Measurements from ENCODE around the gene THEMIS2.

THEMIS2 gene

DNA sequence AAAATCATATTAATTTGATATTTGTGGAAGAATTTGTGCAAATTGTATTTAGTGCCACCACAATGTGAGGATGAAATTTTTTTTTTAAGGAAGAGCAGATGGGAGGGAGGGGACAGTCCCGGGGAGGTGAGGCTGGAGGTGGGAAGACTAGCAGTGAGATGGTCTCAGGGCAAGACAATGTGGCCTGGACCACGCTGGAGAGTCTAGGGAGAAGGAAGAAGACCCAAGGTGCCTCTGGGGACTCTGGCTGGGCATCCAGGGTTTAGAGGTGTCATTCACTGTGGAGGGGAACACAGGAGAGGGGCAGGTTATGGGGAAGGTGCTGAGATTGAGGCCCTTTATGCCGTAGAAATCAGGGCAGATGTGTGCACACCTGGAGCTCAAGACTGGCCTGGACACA is 10.3 kb upstream of the THEMIS2 start:
- Histone ChIP-seq H2AFZ (ENCODE audit: low read depth, low read length, severe bottlenecking) (no peak overlapping the region), H3K4me2 (ENCODE audit: low read depth, low read length, poor library complexity, severe bottlenecking) (no peak overlapping the region)

GRCh38 chr1:27862671-27863537 is 9.4 kb upstream of the THEMIS2 start:
- H3F3A ChIP-seq (ENCODE audit: insufficient read depth): no peaks in the 10 kb centered on the region
- no peak overlapping the region for H3K4me3 ChIP-seq (ENCODE audit: insufficient read depth, low read length, poor library complexity, severe bottlenecking)
- H3K9ac ChIP-seq (ENCODE audit: low read length): no peak overlapping the region
- no peaks in the 10 kb centered on the region for H3K79me2 ChIP-seq (ENCODE audit: insufficient read depth, low read length)
- no peak overlapping the region for H3K4me2 ChIP-seq (ENCODE audit: low read depth, low read length, poor library complexity, severe bottlenecking)
- no peak overlapping the region for H2AFZ ChIP-seq (ENCODE audit: low read depth, low read length, severe bottlenecking)
- no peaks in the 10 kb centered on the region for H3K27me3 ChIP-seq (ENCODE audit: low read length)
- TF ChIP-seq EZH2phosphoT487 (conservative IDR thresholded peaks at IDR 0.05; ENCODE audit: low read length): no peak
- TF ChIP-seq, protein P1, sequence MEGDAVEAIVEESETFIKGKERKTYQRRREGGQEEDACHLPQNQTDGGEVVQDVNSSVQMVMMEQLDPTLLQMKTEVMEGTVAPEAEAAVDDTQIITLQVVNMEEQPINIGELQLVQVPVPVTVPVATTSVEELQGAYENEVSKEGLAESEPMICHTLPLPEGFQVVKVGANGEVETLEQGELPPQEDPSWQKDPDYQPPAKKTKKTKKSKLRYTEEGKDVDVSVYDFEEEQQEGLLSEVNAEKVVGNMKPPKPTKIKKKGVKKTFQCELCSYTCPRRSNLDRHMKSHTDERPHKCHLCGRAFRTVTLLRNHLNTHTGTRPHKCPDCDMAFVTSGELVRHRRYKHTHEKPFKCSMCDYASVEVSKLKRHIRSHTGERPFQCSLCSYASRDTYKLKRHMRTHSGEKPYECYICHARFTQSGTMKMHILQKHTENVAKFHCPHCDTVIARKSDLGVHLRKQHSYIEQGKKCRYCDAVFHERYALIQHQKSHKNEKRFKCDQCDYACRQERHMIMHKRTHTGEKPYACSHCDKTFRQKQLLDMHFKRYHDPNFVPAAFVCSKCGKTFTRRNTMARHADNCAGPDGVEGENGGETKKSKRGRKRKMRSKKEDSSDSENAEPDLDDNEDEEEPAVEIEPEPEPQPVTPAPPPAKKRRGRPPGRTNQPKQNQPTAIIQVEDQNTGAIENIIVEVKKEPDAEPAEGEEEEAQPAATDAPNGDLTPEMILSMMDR (IDR thresholded peaks at IDR 0.05; ENCODE audit: insufficient read depth, low read length, poor library complexity, severe bottlenecking): no peak
- H3K9me3 ChIP-seq (ENCODE audit: insufficient read depth, low read length): no peaks in the 10 kb centered on the region
- no peaks in the 10 kb centered on the region for H4K20me1 ChIP-seq (ENCODE audit: low read depth, low read length)
- no peak overlapping the region for H3K27ac ChIP-seq (ENCODE audit: low read depth, low read length)
- no peaks in the 10 kb centered on the region for H3K9me2 ChIP-seq (replicated peaks; ENCODE audit: insufficient read depth, low read length)
- no peaks in the 10 kb centered on the region for H3K36me3 ChIP-seq (ENCODE audit: low read length)

More for the DNA sequence above, 10.3 kb upstream of the THEMIS2 start:
- Histone ChIP-seq H3K27ac (ENCODE audit: low read depth, low read length) (no peak overlapping the region), H3K9me3 (ENCODE audit: insufficient read depth, low read length) (no peaks in the 10 kb centered on the region), H3K4me3 (ENCODE audit: insufficient read depth, low read length, poor library complexity, severe bottlenecking) (no peak overlapping the region), H3F3A (ENCODE audit: insufficient read depth) (no peaks in the 10 kb centered on the region), H3K9me2 (replicated peaks; ENCODE audit: insufficient read depth, low read length) (no peaks in the 10 kb centered on the region), H3K27me3 (ENCODE audit: low read length) (no peaks in the 10 kb centered on the region), H3K9ac (ENCODE audit: low read length) (no peak overlapping the region), H3K36me3 (ENCODE audit: low read length) (no peaks in the 10 kb centered on the region), H3K79me2 (ENCODE audit: insufficient read depth, low read length) (no peaks in the 10 kb centered on the region), H4K20me1 (ENCODE audit: low read depth, low read length) (no peaks in the 10 kb centered on the region)
- TF ChIP-seq, protein P1 (IDR thresholded peaks at IDR 0.05; ENCODE audit: insufficient read depth, low read length, poor library complexity, severe bottlenecking): no peak
- no peak for TF ChIP-seq EZH2phosphoT487 (conservative IDR thresholded peaks at IDR 0.05; ENCODE audit: low read length)

- Histone ChIP-seq H3K79me2 (ENCODE audit: insufficient read depth, low read length) (no peaks in the 10 kb centered on the region), H3K9ac (ENCODE audit: low read length) (no peak overlapping the region), H3K4me3 (ENCODE audit: insufficient read depth, low read length, poor library complexity, severe bottlenecking) (no peak overlapping the region), H3K27me3 (ENCODE audit: low read length) (no peaks in the 10 kb centered on the region), H3F3A (ENCODE audit: insufficient read depth) (no peaks in the 10 kb centered on the region), H3K9me3 (ENCODE audit: insufficient read depth, low read length) (no peaks in the 10 kb centered on the region), H4K20me1 (ENCODE audit: low read depth, low read length) (no peaks in the 10 kb centered on the region), H3K9me2 (replicated peaks; ENCODE audit: insufficient read depth, low read length) (no peaks in the 10 kb centered on the region), H3K36me3 (ENCODE audit: low read length) (no peaks in the 10 kb centered on the region), H2AFZ (ENCODE audit: low read depth, low read length, severe bottlenecking) (no peak overlapping the region), H3K4me2 (ENCODE audit: low read depth, low read length, poor library complexity, severe bottlenecking) (no peak overlapping the region), H3K27ac (ENCODE audit: low read depth, low read length) (no peak overlapping the region)
- no peak for TF ChIP-seq EZH2phosphoT487 (conservative IDR thresholded peaks at IDR 0.05; ENCODE audit: low read length)
- TF ChIP-seq, protein P1 (IDR thresholded peaks at IDR 0.05; ENCODE audit: insufficient read depth, low read length, poor library complexity, severe bottlenecking): no peak
Measured at GRCh38 chr1:27863538-27863915, 8.8 kb upstream of the THEMIS2 start.

All from SU-DHL-6 (cell line).